ENCODE data around the gene CROCC2.

DNA sequence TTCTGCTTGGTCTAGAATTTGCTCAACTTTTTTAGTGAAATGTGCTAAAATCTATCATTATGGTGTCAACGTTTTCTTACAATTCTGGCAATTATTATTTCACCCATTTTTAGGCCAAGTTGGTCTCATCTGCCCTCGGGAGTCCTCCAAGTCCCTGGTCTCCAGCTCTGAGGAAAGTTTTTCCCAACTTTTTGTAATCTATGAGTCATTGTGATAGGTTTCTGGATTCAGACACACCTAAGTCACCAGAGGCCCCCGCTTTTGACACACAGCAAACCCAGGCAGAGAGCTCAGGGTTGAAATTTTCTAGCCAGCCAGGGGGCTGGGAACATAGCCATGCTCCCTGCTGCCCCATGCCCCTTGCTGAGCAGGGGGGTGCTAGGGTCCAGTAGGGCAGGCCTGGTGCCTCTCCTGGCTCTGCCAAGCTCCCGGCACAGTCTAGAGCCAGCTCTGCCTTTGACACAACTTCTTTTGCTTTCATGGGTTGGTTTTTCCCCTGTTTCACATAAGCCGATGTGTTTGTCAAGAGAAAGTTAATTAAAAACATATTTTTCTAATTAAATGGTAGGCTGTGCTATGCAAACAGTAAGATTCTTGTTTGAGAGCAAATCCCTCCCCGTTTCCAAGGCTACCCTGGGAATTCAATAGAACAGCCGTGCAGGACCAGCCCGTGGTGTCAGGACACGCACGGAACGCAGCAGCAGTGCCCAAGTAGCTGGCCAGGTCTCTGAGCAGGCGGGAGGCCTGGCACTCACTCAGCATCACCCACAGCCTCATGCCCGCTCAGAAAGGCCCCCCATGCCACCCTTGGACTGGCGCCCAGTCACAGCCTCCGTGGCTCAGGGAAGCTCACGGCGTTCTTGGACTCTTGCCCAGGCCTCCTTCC is 66.7 kb downstream of the CROCC2 start:
- TF ChIP-seq, protein P1, sequence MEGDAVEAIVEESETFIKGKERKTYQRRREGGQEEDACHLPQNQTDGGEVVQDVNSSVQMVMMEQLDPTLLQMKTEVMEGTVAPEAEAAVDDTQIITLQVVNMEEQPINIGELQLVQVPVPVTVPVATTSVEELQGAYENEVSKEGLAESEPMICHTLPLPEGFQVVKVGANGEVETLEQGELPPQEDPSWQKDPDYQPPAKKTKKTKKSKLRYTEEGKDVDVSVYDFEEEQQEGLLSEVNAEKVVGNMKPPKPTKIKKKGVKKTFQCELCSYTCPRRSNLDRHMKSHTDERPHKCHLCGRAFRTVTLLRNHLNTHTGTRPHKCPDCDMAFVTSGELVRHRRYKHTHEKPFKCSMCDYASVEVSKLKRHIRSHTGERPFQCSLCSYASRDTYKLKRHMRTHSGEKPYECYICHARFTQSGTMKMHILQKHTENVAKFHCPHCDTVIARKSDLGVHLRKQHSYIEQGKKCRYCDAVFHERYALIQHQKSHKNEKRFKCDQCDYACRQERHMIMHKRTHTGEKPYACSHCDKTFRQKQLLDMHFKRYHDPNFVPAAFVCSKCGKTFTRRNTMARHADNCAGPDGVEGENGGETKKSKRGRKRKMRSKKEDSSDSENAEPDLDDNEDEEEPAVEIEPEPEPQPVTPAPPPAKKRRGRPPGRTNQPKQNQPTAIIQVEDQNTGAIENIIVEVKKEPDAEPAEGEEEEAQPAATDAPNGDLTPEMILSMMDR (IDR thresholded peaks at IDR 0.05): no peak
- no peak for TF ChIP-seq FOXM1 (IDR thresholded peaks at IDR 0.05; ENCODE audit: low read depth)
- no peak for TF ChIP-seq POLR2AphosphoS5 (IDR thresholded peaks at IDR 0.05; ENCODE audit: low read depth, low read length)
- no peak for TF ChIP-seq EP300 (IDR thresholded peaks at IDR 0.05; ENCODE audit: borderline replicate concordance in 1 of 2, low read depth in 1 of 2, low read length in 1 of 2)
- no peak for TF ChIP-seq EZH2phosphoT487 (IDR thresholded peaks at IDR 0.05; ENCODE audit: borderline replicate concordance, low read depth)
- TF ChIP-seq NRF1 (IDR thresholded peaks at IDR 0.05; ENCODE audit: low read depth, low read length): no peak
- TF ChIP-seq, protein P2, sequence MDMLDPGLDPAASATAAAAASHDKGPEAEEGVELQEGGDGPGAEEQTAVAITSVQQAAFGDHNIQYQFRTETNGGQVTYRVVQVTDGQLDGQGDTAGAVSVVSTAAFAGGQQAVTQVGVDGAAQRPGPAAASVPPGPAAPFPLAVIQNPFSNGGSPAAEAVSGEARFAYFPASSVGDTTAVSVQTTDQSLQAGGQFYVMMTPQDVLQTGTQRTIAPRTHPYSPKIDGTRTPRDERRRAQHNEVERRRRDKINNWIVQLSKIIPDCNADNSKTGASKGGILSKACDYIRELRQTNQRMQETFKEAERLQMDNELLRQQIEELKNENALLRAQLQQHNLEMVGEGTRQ (IDR thresholded peaks at IDR 0.05; ENCODE audit: borderline replicate concordance, low read depth, low read length): no peak
- no peak for TF ChIP-seq MAX (IDR thresholded peaks at IDR 0.05; ENCODE audit: low read depth)
